Measurements from ENCODE around the gene ANKS3. TPM values are rescaled to one million over a fixed set of nuclear protein-coding genes. Genes with fewer than 3 reads are reported as not detected.

Gene ANKS3
- total and polyA plus RNA-seq, 2 of the 8 experiments (the other 6 are each of a cell fraction or from before 2014, with no cell fraction given) = 15.5 to 23.9 TPM

DNA sequence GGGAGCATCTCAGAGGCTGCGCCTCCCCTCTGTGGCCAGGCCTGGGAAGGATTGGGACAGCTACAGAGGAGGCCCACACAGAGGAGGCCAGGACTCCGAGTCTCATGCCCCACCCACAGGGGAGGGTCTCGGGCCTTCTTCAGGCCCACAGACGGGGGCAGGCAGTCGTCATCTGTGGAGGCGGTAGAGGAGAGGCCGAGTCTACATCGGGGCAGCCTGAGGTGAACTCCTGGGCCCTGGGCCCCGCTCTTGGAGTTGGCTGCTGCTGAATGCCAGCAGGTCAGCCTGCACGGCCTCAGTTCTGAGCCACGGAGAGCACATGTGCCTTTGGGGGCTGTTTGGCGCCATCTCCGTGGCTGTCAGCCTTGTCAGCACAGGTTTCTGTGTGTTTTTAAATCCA, 48.8 kb downstream of the ANKS3 start:
- WGBS, 2 experiments (ENCODE audit: extremely low coverage in 1 of 2, insufficient coverage in 1 of 2, insufficient read length in 1 of 2, insufficient replicate concordance in 2 of 2, low coverage in 1 of 2, low lambda C conversion rate in 2 of 2, missing lambda C conversion rate in 1 of 2) = 93% methylated on average over 13 of the region's 13 CpGs; no CpG with 5 or more reads in 1 of the 2 experiments

More for the DNA sequence above, 48.8 kb downstream of the ANKS3 start:
- Histone ChIP-seq H2BK120ac (replicated peaks; ENCODE audit: low read depth, low read length) (no peak overlapping the region), H4K20me1 (replicated peaks in 1 of 2; ENCODE audit: control insufficient read depth in 1 of 2, insufficient read depth in 2 of 2, low read length in 2 of 2) (peaks cover 0 to 7% of the 10 kb centered on the region in 2 experiments), H3K23ac (ENCODE audit: insufficient read length) (no peak overlapping the region), H2BK12ac (ENCODE audit: low read depth, low read length) (no peak overlapping the region), H3K9ac (replicated peaks in 1 of 4; ENCODE audit: extremely low read depth in 1 of 4, low read depth in 3 of 4, low read length in 3 of 4) (no peak overlapping the region), H3K56ac (replicated peaks; ENCODE audit: insufficient read length, low read depth, low read length) (no peak overlapping the region), H3K79me2 (ENCODE audit: control insufficient read depth in 1 of 2, insufficient read depth in 2 of 2, low read length in 2 of 2) (no peaks in the 10 kb centered on the region), H4K8ac (ENCODE audit: extremely low read depth, insufficient read depth, low read length) (no peak overlapping the region; the same call in 1 of the 2 replicates), H2BK15ac (ENCODE audit: low read length) (no peak overlapping the region), H3K27me3 (replicated peaks in 1 of 4; ENCODE audit: control insufficient read depth in 3 of 4, extremely low read depth in 1 of 4, insufficient read depth in 3 of 4, low read length in 3 of 4) (no peaks in the 10 kb centered on the region), H3K4me2 (ENCODE audit: insufficient read depth in 1 of 2, low read depth in 2 of 2, low read length in 2 of 2) (no peak overlapping the region), H2BK20ac (ENCODE audit: low read length) (no peak overlapping the region), H3K14ac (ENCODE audit: insufficient read length) (no peak overlapping the region), H3K27ac (ENCODE audit: low read depth, low read length) (no peak overlapping the region), H4K91ac (replicated peaks; ENCODE audit: insufficient read length, low read length) (no peak overlapping the region), H3K18ac (ENCODE audit: extremely low read depth, low read length) (no peak overlapping the region), H3K79me1 (ENCODE audit: low read depth, low read length) (no peaks in the 10 kb centered on the region), H3K4ac (replicated peaks; ENCODE audit: insufficient read length, low read depth, low read length) (no peak overlapping the region), H4K5ac (ENCODE audit: insufficient read length, low read depth, low read length) (no peak overlapping the region), H3K9me3 (ENCODE audit: insufficient read depth in 2 of 2, low read depth in 1 of 2, low read length in 1 of 2) (no peaks in the 10 kb centered on the region), H2AFZ (ENCODE audit: low read length) (no peak overlapping the region), H2BK5ac (ENCODE audit: low read depth, low read length) (no peak overlapping the region), H2AK5ac (ENCODE audit: low read depth, low read length) (no peak overlapping the region), H3K36me3 (ENCODE audit: control insufficient read depth in 2 of 4, insufficient read depth in 4 of 4, low read length in 3 of 4) (peaks cover 2 to 18% (median 7%) of the 10 kb centered on the region in 4 experiments; a peak in 5 of 8 replicates), H3K4me1 (replicated peaks in 1 of 4; ENCODE audit: control insufficient read depth in 3 of 4, insufficient read depth in 4 of 4, low read length in 3 of 4) (no peaks in the 10 kb centered on the region), H3K23me2 (ENCODE audit: low read depth, low read length) (no peaks in the 10 kb centered on the region), H3K4me3 (ENCODE audit: extremely low read depth in 1 of 4, insufficient read depth in 2 of 4, low read depth in 3 of 4, low read length in 4 of 4) (no peak overlapping the region)
- POLR2A ChIA-PET (ENCODE audit: partially characterized antibody) = interaction anchor here (1.1 to 1.3 kb wide), 2 partner anchors 8 to 44 kb away, joined by 3 to 6 read pairs; partner anchors contain the start of gene NUDT16L1
- DNase-seq (ENCODE audit: low read depth in 1 of 2, low spot score in 2 of 2) = no peak
- FAIRE-seq = no peak
- CTCF ChIA-PET (ENCODE audit: partially characterized antibody) = interaction anchor here (0.5 to 1.9 kb wide), 5 partner anchors 15 to 168 kb away, joined by 3 to 10 read pairs (median 5); no protein-coding TSS in a partner anchor
- TF ChIP-seq SP1 (IDR thresholded peaks at IDR 0.05; ENCODE audit: low read depth, low read length) (no peak), TCF12 (IDR thresholded peaks at IDR 0.05; ENCODE audit: low read depth, low read length) (no peak), NANOG (IDR thresholded peaks at IDR 0.05; ENCODE audit: insufficient read depth, low read depth, low read length, poor library complexity, severe bottlenecking) (no peak)

Measured in H1 (cell line).